H9 (cell line): Measurements from ENCODE around the gene MROH7. TPM values are rescaled to one million over a fixed set of nuclear protein-coding genes. Genes with fewer than 3 reads are reported as not detected.

ENCODE experiments used
- DNase-seq: peaks from one replicate; pipeline ENCODE4 v3.0.0-alpha.2; 2017
- H2AFZ ChIP-seq: one replicate; pipeline ENCODE4 v1.6.1; 2013; ENCODE audit warnings: mild to moderate bottlenecking, low read length, control low read depth, moderate library complexity
- H2AK5ac ChIP-seq: 2 replicates; pipeline ENCODE4 v1.6.1; 2013; ENCODE audit warnings: low read length, control low read depth, mixed read lengths; ENCODE audit not compliant: insufficient read length
- H2BK120ac ChIP-seq: one replicate; pipeline ENCODE4 v1.6.1; 2013; ENCODE audit warnings: low read depth, mild to moderate bottlenecking, low read length, control low read depth, inconsistent platforms; ENCODE audit not compliant: poor library complexity, severe bottlenecking
- H2BK12ac ChIP-seq: 2 replicates; pipeline ENCODE4 v1.6.1; 2013; ENCODE audit warnings: low read length, control low read depth, mixed read lengths, low read depth; ENCODE audit not compliant: insufficient read length
- H2BK15ac ChIP-seq: 2 replicates; pipeline ENCODE4 v1.6.1; 2013; ENCODE audit warnings: low read depth, low read length, control low read depth
- H2BK20ac ChIP-seq: one replicate; pipeline ENCODE4 v1.6.1; 2013; ENCODE audit warnings: low read depth, mild to moderate bottlenecking, low read length, control low read depth, inconsistent platforms; ENCODE audit not compliant: poor library complexity, severe bottlenecking
- H2BK5ac ChIP-seq: 2 replicates; pipeline ENCODE4 v1.6.1; 2013; ENCODE audit warnings: low read length, control low read depth, mixed read lengths; ENCODE audit not compliant: insufficient read length
- H3K14ac ChIP-seq: 2 replicates; pipeline ENCODE4 v1.6.1; 2013; ENCODE audit warnings: low read length, control low read depth; ENCODE audit not compliant: insufficient read depth
- H3K18ac ChIP-seq: 2 replicates; pipeline ENCODE4 v1.6.1; 2013; ENCODE audit warnings: low read depth, mild to moderate bottlenecking, mixed read lengths, low read length, control low read depth; ENCODE audit not compliant: insufficient read length
- H3K23ac ChIP-seq: 2 replicates; pipeline ENCODE4 v1.6.1; 2013; ENCODE audit warnings: low read length, control low read depth, mixed read lengths, low read depth; ENCODE audit not compliant: insufficient read length
- H3K23me2 ChIP-seq: 2 replicates; pipeline ENCODE4 v1.6.1; 2013; ENCODE audit warnings: low read depth, mild to moderate bottlenecking, mixed read lengths, low read length, control low read depth; ENCODE audit not compliant: insufficient read length, poor library complexity, severe bottlenecking
- H3K27ac ChIP-seq: 2 replicates; pipeline ENCODE4 v1.5.1; 2013; ENCODE audit warnings: low read length, control low read depth, mixed read lengths, low read depth; ENCODE audit not compliant: insufficient read length
- H3K27me3 ChIP-seq: 2 replicates; pipeline ENCODE4 v1.6.1; 2013; ENCODE audit warnings: low read length, control low read depth, inconsistent platforms; ENCODE audit not compliant: insufficient read depth
- H3K4ac ChIP-seq: 2 replicates; pipeline ENCODE4 v1.6.1; 2013; ENCODE audit warnings: low read depth, mild to moderate bottlenecking, control low read depth, inconsistent platforms, low read length, moderate library complexity
- H3K4me1 ChIP-seq: 2 replicates; pipeline ENCODE4 v1.6.1; 2013; ENCODE audit warnings: low read length, control low read depth, inconsistent platforms; ENCODE audit not compliant: insufficient read depth
- H3K4me2 ChIP-seq: 2 replicates; pipeline ENCODE4 v1.6.1; 2013; ENCODE audit warnings: low read length, control low read depth, mixed read lengths; ENCODE audit not compliant: insufficient read length, insufficient read depth
- H3K56ac ChIP-seq: 2 replicates; pipeline ENCODE4 v1.6.1; 2013; ENCODE audit warnings: low read depth, mild to moderate bottlenecking, mixed read lengths, low read length, control low read depth; ENCODE audit not compliant: insufficient read length
- H3K79me1 ChIP-seq: 2 replicates; pipeline ENCODE4 v1.6.1; 2013; ENCODE audit warnings: low read depth, mild to moderate bottlenecking, moderate library complexity, low read length, control low read depth, inconsistent platforms; ENCODE audit not compliant: insufficient read depth, poor library complexity, severe bottlenecking
- H3K79me2 ChIP-seq: 2 replicates; pipeline ENCODE4 v1.6.1; 2013; ENCODE audit warnings: low read length, control low read depth, inconsistent platforms; ENCODE audit not compliant: insufficient read depth
- H3K9ac ChIP-seq: 2 replicates; pipeline ENCODE4 v1.6.1; 2013; ENCODE audit warnings: low read length, control low read depth, mixed read lengths; ENCODE audit not compliant: insufficient read length; ENCODE audit errors: extremely low read depth
- H3K9me3 ChIP-seq: one replicate; pipeline ENCODE4 v1.6.1; 2013; ENCODE audit warnings: low read depth, low read length, inconsistent platforms; ENCODE audit not compliant: control insufficient read depth
- H3T11ph ChIP-seq: one replicate; pipeline ENCODE4 v1.6.1; 2013; ENCODE audit warnings: mild to moderate bottlenecking, low read length, control low read depth, inconsistent platforms
- H4K20me1 ChIP-seq: one replicate; pipeline ENCODE4 v1.6.1; 2013; ENCODE audit not compliant: control insufficient read depth, insufficient read length, insufficient read depth
- H4K5ac ChIP-seq: 2 replicates; pipeline ENCODE4 v1.6.1; 2013; ENCODE audit warnings: low read depth, mild to moderate bottlenecking, mixed read lengths, low read length, control low read depth; ENCODE audit not compliant: insufficient read length
- H4K8ac ChIP-seq: replicated peaks from 2 replicates; pipeline ENCODE4 v1.6.1; 2013; ENCODE audit warnings: low read length, control low read depth, mixed read lengths, low read depth; ENCODE audit not compliant: insufficient read length
- H4K91ac ChIP-seq: 2 replicates; pipeline ENCODE4 v1.6.1; 2013; ENCODE audit warnings: low read depth, mild to moderate bottlenecking, moderate library complexity, mixed read lengths, low read length, control low read depth; ENCODE audit not compliant: insufficient read length
- H3K27ac Mint-ChIP-seq, 3 experiments: 2 replicates in 2 of 3; 3 replicates in 1 of 3; pipeline ENCODE4 v1.8.0; 2020 to 2021; ENCODE audit warnings: mixed read lengths in 3 of 3, mild to moderate bottlenecking in 1 of 3, moderate library complexity in 1 of 3
- H3K27me3 Mint-ChIP-seq: 2 replicates; pipeline ENCODE4 v1.8.0; 2021; ENCODE audit warnings: low read depth, mild to moderate bottlenecking, moderate library complexity, mixed read lengths
- H3K36me3 Mint-ChIP-seq, 3 experiments: 2 replicates in 2 of 3; 3 replicates in 1 of 3; pipeline ENCODE4 v1.8.0; 2020 to 2021; ENCODE audit warnings: low read depth in 3 of 3, mixed read lengths in 3 of 3; ENCODE audit not compliant: insufficient read depth in 1 of 3
- H3K4me1 Mint-ChIP-seq, 2 experiments: 2 replicates each; pipeline ENCODE4 v1.8.0; 2020; ENCODE audit warnings: mixed read lengths in 2 of 2
- H3K4me3 Mint-ChIP-seq, 2 experiments: 2 replicates in 1 of 2; 3 replicates in 1 of 2; pipeline ENCODE4 v1.8.0; 2020 to 2021; ENCODE audit warnings: mild to moderate bottlenecking in 2 of 2, mixed read lengths in 2 of 2, moderate library complexity in 1 of 2
- H3K9me3 Mint-ChIP-seq, 2 experiments: 2 replicates in 1 of 2; 3 replicates in 1 of 2; pipeline ENCODE4 v1.8.0; 2020; ENCODE audit warnings: mild to moderate bottlenecking in 2 of 2, mixed read lengths in 2 of 2, moderate library complexity in 1 of 2
- WGBS: extraction: QIAGEN DNeasy Blood & Tissue Kit; methylation state at CpG from one replicate; pipeline ENCODE4 v1.1.7; 2013; ENCODE audit warnings: missing lambda C conversion rate, low lambda C conversion rate, mixed read lengths; ENCODE audit not compliant: insufficient read length; ENCODE audit errors: extremely low coverage; 5-methylcytosine and 5-hydroxymethylcytosine counted together
- total RNA-seq: library from RNA; stranded (reverse); gene quantifications from 2 replicates; pipeline ENCODE4 v1.2.1, GENCODE V29; 2021
- TF ChIP-seq, protein P1 (sequence below): fragments of 200-600 bp; sonication (generic); conservative IDR thresholded peaks from 3 replicates; pipeline ENCODE4 v1.8.0; 2021; ENCODE audit warnings: antibody characterized with exemption, mild to moderate bottlenecking

The MROH7 gene
- total RNA-seq, 1 experiment from 2014 or later = 0.09 TPM

DNA sequence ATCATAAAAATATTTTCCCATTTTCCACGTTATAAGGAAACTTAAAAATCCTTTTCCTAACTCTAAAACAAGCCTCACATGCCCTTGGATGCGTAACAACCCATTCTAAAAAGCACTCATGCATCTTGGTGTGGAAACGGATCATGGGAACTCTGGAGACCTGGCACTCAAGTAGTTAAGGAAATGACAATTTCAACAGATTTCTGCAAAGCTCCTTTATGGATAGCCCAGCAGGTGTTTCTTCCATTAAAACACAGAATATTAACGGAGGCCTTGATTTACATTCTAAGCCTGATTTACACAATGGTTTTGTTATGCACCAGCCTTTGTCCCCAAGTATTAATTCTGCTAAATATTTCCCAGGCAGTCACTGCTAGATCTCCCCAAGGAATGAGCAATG is 109.8 kb downstream of the MROH7 start:
- no peak for DNase-seq
- Histone ChIP-seq H2BK15ac (no peak overlapping the region), H4K20me1 (peaks cover 3% of the 10 kb centered on the region), H2AK5ac (no peak overlapping the region), H3T11ph (no peak overlapping the region), H3K56ac (no peak overlapping the region), H3K18ac (no peak overlapping the region), H2BK120ac (no peak overlapping the region), H4K5ac (no peak overlapping the region), H3K79me1 (no peaks in the 10 kb centered on the region), H3K4me2 (no peak overlapping the region), H4K8ac (no peak overlapping the region), H3K27me3 (no peaks in the 10 kb centered on the region), H3K9me3 (no peaks in the 10 kb centered on the region), H2AFZ (no peak overlapping the region), H3K14ac (no peak overlapping the region), H3K79me2 (no peaks in the 10 kb centered on the region), H2BK5ac (no peak overlapping the region), H3K4ac (no peak overlapping the region), H3K9ac (no peak overlapping the region), H4K91ac (no peak overlapping the region), H2BK20ac (no peak overlapping the region), H3K27ac (no peak overlapping the region), H2BK12ac (no peak overlapping the region), H3K4me1 (no peaks in the 10 kb centered on the region), H3K23me2 (no peaks in the 10 kb centered on the region), H3K23ac (no peak overlapping the region)
- Mint-ChIP-seq H3K36me3 (peaks cover 4 to 5% (median 4%) of the 10 kb centered on the region in 3 experiments; a peak in 3 of 7 replicates), H3K4me3 (no peak overlapping the region; a peak in 1 of 5 replicates), H3K9me3 (no peaks in the 10 kb centered on the region), H3K27me3 (peaks cover 2% of the 10 kb centered on the region; the same call in 1 of the 2 replicates), H3K27ac (peak overlapping the region in 1 of 3 experiments; percentile 51; a peak in 1 of 7 replicates), H3K4me1 (peaks cover 15 to 19% of the 10 kb centered on the region in 2 experiments)
- WGBS = no CpG with 5 or more reads among the region's 4 CpGs
- TF ChIP-seq, protein P1, sequence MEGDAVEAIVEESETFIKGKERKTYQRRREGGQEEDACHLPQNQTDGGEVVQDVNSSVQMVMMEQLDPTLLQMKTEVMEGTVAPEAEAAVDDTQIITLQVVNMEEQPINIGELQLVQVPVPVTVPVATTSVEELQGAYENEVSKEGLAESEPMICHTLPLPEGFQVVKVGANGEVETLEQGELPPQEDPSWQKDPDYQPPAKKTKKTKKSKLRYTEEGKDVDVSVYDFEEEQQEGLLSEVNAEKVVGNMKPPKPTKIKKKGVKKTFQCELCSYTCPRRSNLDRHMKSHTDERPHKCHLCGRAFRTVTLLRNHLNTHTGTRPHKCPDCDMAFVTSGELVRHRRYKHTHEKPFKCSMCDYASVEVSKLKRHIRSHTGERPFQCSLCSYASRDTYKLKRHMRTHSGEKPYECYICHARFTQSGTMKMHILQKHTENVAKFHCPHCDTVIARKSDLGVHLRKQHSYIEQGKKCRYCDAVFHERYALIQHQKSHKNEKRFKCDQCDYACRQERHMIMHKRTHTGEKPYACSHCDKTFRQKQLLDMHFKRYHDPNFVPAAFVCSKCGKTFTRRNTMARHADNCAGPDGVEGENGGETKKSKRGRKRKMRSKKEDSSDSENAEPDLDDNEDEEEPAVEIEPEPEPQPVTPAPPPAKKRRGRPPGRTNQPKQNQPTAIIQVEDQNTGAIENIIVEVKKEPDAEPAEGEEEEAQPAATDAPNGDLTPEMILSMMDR = no peak
